K562 (cell line): ENCODE measurements around the gene METTL2B. TPM values are rescaled to one million over a fixed set of nuclear protein-coding genes. Genes with fewer than 3 reads are reported as not detected.
A peak's percentile ranks its signal among the peaks of the same experiment; 100 is the strongest.
"Not testable (repeated sequence)": the region's sequence is repeated elsewhere in the genome, so short reads cannot be mapped to it uniquely, and the experiment has no call there.

Experiments used
- ATAC-seq: fragments of 200-7000 bp; cut with Tn5 transposase; 3 replicates; pipeline ENCODE4 v1.9.1; 2020; ENCODE audit warnings: moderate library complexity
- BruUV-seq: library from RNA; stranded (reverse); fragments of 400-500 nt; replicated peaks from 2 replicates; lab custom pipeline; 2021; lab: Mats Ljungman, UMichigan
- CTCF ChIA-PET: fragments of 300-600 bp; formaldehyde crosslinking; extraction: SDS; loops from one replicate; lab custom pipeline; 2021; ENCODE audit warnings: low intra/inter-chr PET ratio; lab: Yijun Ruan, JAX
- POLR2A ChIA-PET: fragments of 300-600, 350-650 bp; sonication (Branson Sonifier 250); formaldehyde crosslinking; extraction: SDS; loops from one replicate; lab custom pipeline; 2021; ENCODE audit warnings: antibody characterized with exemption, inconsistent platforms; lab: Yijun Ruan, JAX
- DNase-seq, 4 experiments: peaks; one replicate each; pipeline versions ENCODE4 v3.0.0 to v3.0.0-alpha.2; 2011 to 2018; ENCODE audit warnings: low spot score in 3 of 4, mixed read lengths in 3 of 4; ENCODE audit errors: extremely low read depth in 1 of 4
- FAIRE-seq: peaks from 2 replicates; lab custom pipeline; 2011; peaks lifted over from hg19 to GRCh38; lab: Jason Lieb, UNC
- H2AFZ ChIP-seq: 2 replicates; pipeline ENCODE4 v1.6.0; 2011; ENCODE audit warnings: low read depth, low read length, control low read depth, inconsistent platforms
- H3K27ac ChIP-seq: fragments of 200-600 bp; 3 replicates; pipeline ENCODE4 v1.8.0; 2011; ENCODE audit warnings: low read depth, mild to moderate bottlenecking, control low read depth, inconsistent platforms, low read length, moderate library complexity, mixed read lengths; ENCODE audit errors: extremely low read depth
- H3K27me3 ChIP-seq, 2 experiments: fragments of 300-600 bp in 1 of 2; 2 replicates in 1 of 2; 3 replicates in 1 of 2; pipeline versions ENCODE4 v1.6.0 to v1.8.0; 2011; ENCODE audit warnings: inconsistent platforms in 2 of 2, low read length in 2 of 2, mild to moderate bottlenecking in 1 of 2, mixed read lengths in 1 of 2, moderate library complexity in 1 of 2; ENCODE audit not compliant: control insufficient read depth in 2 of 2, insufficient read depth in 2 of 2
- H3K36me3 ChIP-seq: fragments of 300-600 bp; 3 replicates; pipeline ENCODE4 v1.8.0; 2011; ENCODE audit warnings: mild to moderate bottlenecking, low read length, inconsistent platforms; ENCODE audit not compliant: control insufficient read depth, insufficient read depth
- H3K4me1 ChIP-seq, 2 experiments: fragments of 200-600 bp in 1 of 2; replicated peaks in 1 of 2; 2 replicates in 1 of 2; 3 replicates in 1 of 2; pipeline versions ENCODE4 v1.5.1 to v1.8.0; 2011; ENCODE audit warnings: inconsistent platforms in 2 of 2, low read length in 2 of 2, mild to moderate bottlenecking in 1 of 2, mixed read lengths in 1 of 2, moderate library complexity in 1 of 2; ENCODE audit not compliant: control insufficient read depth in 2 of 2, insufficient read depth in 2 of 2
- H3K4me2 ChIP-seq: 2 replicates; pipeline ENCODE4 v1.6.1; 2011; ENCODE audit warnings: low read length, control low read depth, inconsistent platforms, mixed read lengths; ENCODE audit not compliant: insufficient read depth
- H3K4me3 ChIP-seq: fragments of 200-600 bp; sonication (generic), shearing (Covaris generic); 2 replicates; pipeline ENCODE4 v1.5.1; 2016; ENCODE audit warnings: control low read depth, inconsistent platforms
- H3K79me2 ChIP-seq: fragments of 200-600 bp; 3 replicates; pipeline ENCODE4 v1.8.0; 2011; ENCODE audit warnings: low read length, inconsistent platforms; ENCODE audit not compliant: control insufficient read depth, insufficient read depth
- H3K9ac ChIP-seq, 2 experiments: 2 replicates each; pipeline versions ENCODE4 v1.6.0 to v1.6.1; 2011; ENCODE audit warnings: low read depth in 2 of 2, low read length in 2 of 2, control low read depth in 1 of 2, inconsistent platforms in 1 of 2, mild to moderate bottlenecking in 1 of 2, mixed read lengths in 1 of 2; ENCODE audit not compliant: insufficient read depth in 1 of 2
- H3K9me1 ChIP-seq: one replicate; pipeline ENCODE4 v1.6.0; 2011; ENCODE audit warnings: inconsistent platforms, mild to moderate bottlenecking, low read length, moderate library complexity; ENCODE audit not compliant: control insufficient read depth, insufficient read depth
- H3K9me3 ChIP-seq: replicated peaks from 2 replicates; pipeline ENCODE4 v1.5.1; 2011; ENCODE audit warnings: low read depth, low read length, inconsistent platforms; ENCODE audit not compliant: control insufficient read depth, insufficient read depth
- H4K20me1 ChIP-seq: replicated peaks from 2 replicates; pipeline ENCODE4 v1.6.1; 2011; ENCODE audit warnings: low read length, inconsistent platforms, mixed read lengths; ENCODE audit not compliant: control insufficient read depth, insufficient read depth
- WGBS: fragments of 100-300 bp; shearing (Covaris generic); methylation state at CpG from one replicate; pipeline ENCODE4 v1.1.6; 2016; ENCODE audit warnings: low coverage, mixed read lengths; ENCODE audit not compliant: insufficient coverage; ENCODE audit errors: missing lambda C conversion rate; 5-methylcytosine and 5-hydroxymethylcytosine counted together
- in situ Hi-C: fragments of 300-500 bp; cut with MboI; formaldehyde crosslinking; loops from 4 replicates; pipeline ENCODE4 v1.15.0; 2018; ENCODE audit warnings: inconsistent platforms, mixed read lengths
- intact Hi-C: fragments of 100-400 bp; cut with micrococcal nuclease; formaldehyde crosslinking; loops from 2 replicates; pipeline ENCODE4 v1.14.2; 2022
- polyA plus RNA-seq, 8 experiments: library from polyadenylated mRNA; depleted of rRNA in 4 of 8; stranded (reverse) in 5 of 8; unstranded in 3 of 8; fragments of >200 nt; fragmentation: Nextera tagmentation in 2 of 8; fragmentation: Illumina TruSeq in 1 of 8; extraction: Ambion mirVana in 2 of 8; extraction: Trizol in 1 of 8; gene quantifications; 2 replicates each; pipeline versions ENCODE4 v1.2.1 to v1.2.3, GENCODE V29; 2011 to 2014; ENCODE audit warnings: inconsistent platforms in 1 of 8, missing spikeins in 1 of 8
- total RNA-seq, 7 experiments: library from RNA; depleted of rRNA in 6 of 7; stranded (reverse); fragments of >200 nt in 6 of 7; fragmentation: Illumina TruSeq in 2 of 7; extraction: Trizol in 2 of 7; gene quantifications; 2 replicates each; pipeline versions ENCODE4 v1.2.1 to v1.2.3, GENCODE V29; 2011 to 2021; ENCODE audit warnings: low replicate concordance in 1 of 7

METTL2B gene
- total and polyA plus RNA-seq, 9 of the 15 experiments (the other 6 are each of a cell fraction or from before 2014, with no cell fraction given) = 35.9 to 95.7 (median 79.2) TPM

GRCh38 chr7:128506819-128507218 lies 30.3 kb downstream of the METTL2B start:
- POLR2A ChIA-PET, CTCF ChIA-PET: not testable (repeated sequence)

GRCh38 chr7:128507321-128507993 lies 30.9 kb downstream of the METTL2B start:
- H3K79me2 ChIP-seq, FAIRE-seq, ATAC-seq, H3K36me3 ChIP-seq, H3K27me3 ChIP-seq, H3K4me2 ChIP-seq, in situ Hi-C loops, POLR2A ChIA-PET, BruUV-seq, H3K9me1 ChIP-seq, H3K4me3 ChIP-seq, CTCF ChIA-PET, H3K9me3 ChIP-seq, intact Hi-C loops, H2AFZ ChIP-seq, DNase-seq, H4K20me1 ChIP-seq, H3K27ac ChIP-seq, H3K9ac ChIP-seq, H3K4me1 ChIP-seq: not testable (repeated sequence)
- 71% methylated on average over 5 of the region's 5 CpGs for WGBS

More at GRCh38 chr7:128506819-128507218, 30.3 kb downstream of the METTL2B start:
- H3K9ac ChIP-seq, H2AFZ ChIP-seq, FAIRE-seq, H3K79me2 ChIP-seq, H3K4me2 ChIP-seq, DNase-seq, H3K4me1 ChIP-seq, BruUV-seq, ATAC-seq, H4K20me1 ChIP-seq, H3K4me3 ChIP-seq, intact Hi-C loops, H3K9me3 ChIP-seq, H3K27me3 ChIP-seq, H3K27ac ChIP-seq, H3K9me1 ChIP-seq, in situ Hi-C loops: not testable (repeated sequence)
- 71% methylated on average over 3 of the region's 3 CpGs for WGBS
- H3K36me3 ChIP-seq = peaks cover 12% of the 10 kb centered on the region; the same call in 1 of the 3 replicates

GRCh38 chr7:128511692-128512091 lies 35.1 kb downstream of the METTL2B start:
- 0 out of 2 replicates have a peak overlapping the region, but pooled peaks have one; percentile 60 for H2AFZ ChIP-seq
- not testable (repeated sequence) for FAIRE-seq
- WGBS = 67% methylated on average over 11 of the region's 11 CpGs

GRCh38 chr7:128515232-128515631 lies 38.7 kb downstream of the METTL2B start:
- H3K4me2 ChIP-seq, ATAC-seq, H3K36me3 ChIP-seq, FAIRE-seq, H3K27me3 ChIP-seq, CTCF ChIA-PET, H3K9me3 ChIP-seq, H3K4me3 ChIP-seq, H3K9ac ChIP-seq, intact Hi-C loops, in situ Hi-C loops, DNase-seq, H3K4me1 ChIP-seq, H2AFZ ChIP-seq, H3K27ac ChIP-seq, POLR2A ChIA-PET, H4K20me1 ChIP-seq, H3K79me2 ChIP-seq, H3K9me1 ChIP-seq, BruUV-seq: not testable (repeated sequence)
- WGBS = 22% methylated on average over 6 of the region's 6 CpGs

More at GRCh38 chr7:128511692-128512091, 35.1 kb downstream of the METTL2B start:
- ATAC-seq, intact Hi-C loops, H3K4me1 ChIP-seq, H3K9me1 ChIP-seq, H3K79me2 ChIP-seq, H3K27me3 ChIP-seq, BruUV-seq, H3K9ac ChIP-seq, H3K4me2 ChIP-seq, CTCF ChIA-PET, H3K4me3 ChIP-seq, H3K9me3 ChIP-seq, in situ Hi-C loops, H4K20me1 ChIP-seq, DNase-seq, POLR2A ChIA-PET, H3K27ac ChIP-seq, H3K36me3 ChIP-seq: not testable (repeated sequence)
